Measurements from ENCODE around the gene PKHD1. TPM values are rescaled to one million over a fixed set of nuclear protein-coding genes. Genes with fewer than 3 reads are reported as not detected.
A peak's percentile ranks its signal among the peaks of the same experiment; 100 is the strongest.
"Not testable (repeated sequence)": the region's sequence is repeated elsewhere in the genome, so short reads cannot be mapped to it uniquely, and the experiment has no call there.

The PKHD1 gene
- total RNA-seq, 1 experiment from 2014 or later = 0.03 TPM

DNA sequence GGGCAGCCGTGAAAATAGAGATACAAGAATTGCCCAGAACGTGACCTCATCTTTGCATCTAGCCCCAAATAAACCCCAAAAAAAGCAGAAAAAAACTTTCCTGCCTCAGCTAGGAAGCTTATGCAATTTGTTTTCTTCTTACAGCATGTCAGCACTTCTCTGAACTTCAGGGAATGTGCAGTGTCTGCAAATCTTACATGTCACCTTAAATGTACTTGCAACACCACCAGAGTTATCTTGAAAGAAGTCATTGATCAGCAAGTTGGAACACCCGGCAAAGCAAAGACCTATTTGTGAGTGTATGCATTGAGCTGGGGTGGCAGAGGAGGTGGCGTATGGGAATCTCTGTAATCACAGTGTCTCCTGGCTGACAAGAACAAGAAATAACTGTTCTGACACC is 123.4 kb downstream of the PKHD1 start:
- no peak for DNase-seq (ENCODE audit: low read depth, low spot score)
- in situ Hi-C loops (cut with HindIII; ENCODE audit: low pct_unique_long_range_greater_than_20kb, low sequenced_read_pairs) = no loop called here

DNA sequence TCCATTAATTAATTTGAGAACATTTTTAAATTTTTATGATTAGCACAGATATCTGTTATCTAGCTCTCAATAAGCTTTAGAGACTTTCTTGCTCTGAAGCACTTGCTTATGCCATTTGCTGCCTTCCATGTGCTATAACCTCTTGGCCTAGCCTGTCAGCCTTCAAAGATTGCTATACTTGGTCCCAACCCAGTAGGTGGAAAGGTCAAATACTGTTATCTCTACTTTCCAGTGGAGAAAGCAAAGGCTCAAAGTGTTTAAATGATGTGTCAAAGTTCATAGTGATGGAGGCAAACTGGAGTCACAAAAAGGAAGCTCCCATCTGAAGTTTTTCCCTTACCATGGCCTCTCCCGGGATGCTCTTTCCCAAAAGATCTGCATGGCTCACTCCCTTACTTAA is 125.1 kb downstream of the PKHD1 start:
- DNase-seq (ENCODE audit: low read depth, low spot score) = no peak
- in situ Hi-C loops (cut with HindIII; ENCODE audit: low pct_unique_long_range_greater_than_20kb, low sequenced_read_pairs) = no loop called here

DNA sequence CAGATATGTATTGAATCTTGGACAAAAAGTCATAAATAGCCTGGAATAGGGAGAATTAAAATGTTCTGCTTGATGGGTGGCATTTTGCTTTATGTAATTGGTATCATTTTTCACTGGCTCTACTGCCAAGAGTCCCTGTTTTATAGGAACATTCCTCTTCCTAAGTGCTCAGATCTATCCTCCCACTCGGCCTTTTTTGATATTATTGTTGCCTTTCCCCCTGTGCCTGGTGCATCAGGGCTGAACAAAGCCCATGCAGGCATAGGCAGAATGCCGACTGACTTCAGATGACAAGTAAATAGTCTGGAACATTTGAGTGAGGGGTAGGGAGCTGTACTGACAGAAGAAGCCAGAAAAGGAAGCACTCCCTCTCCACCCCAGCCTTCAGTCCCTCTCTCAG is 127.0 kb downstream of the PKHD1 start:
- in situ Hi-C loops (cut with HindIII; ENCODE audit: low pct_unique_long_range_greater_than_20kb, low sequenced_read_pairs) = no loop called here
- no peak for DNase-seq (ENCODE audit: low read depth, low spot score)

DNA sequence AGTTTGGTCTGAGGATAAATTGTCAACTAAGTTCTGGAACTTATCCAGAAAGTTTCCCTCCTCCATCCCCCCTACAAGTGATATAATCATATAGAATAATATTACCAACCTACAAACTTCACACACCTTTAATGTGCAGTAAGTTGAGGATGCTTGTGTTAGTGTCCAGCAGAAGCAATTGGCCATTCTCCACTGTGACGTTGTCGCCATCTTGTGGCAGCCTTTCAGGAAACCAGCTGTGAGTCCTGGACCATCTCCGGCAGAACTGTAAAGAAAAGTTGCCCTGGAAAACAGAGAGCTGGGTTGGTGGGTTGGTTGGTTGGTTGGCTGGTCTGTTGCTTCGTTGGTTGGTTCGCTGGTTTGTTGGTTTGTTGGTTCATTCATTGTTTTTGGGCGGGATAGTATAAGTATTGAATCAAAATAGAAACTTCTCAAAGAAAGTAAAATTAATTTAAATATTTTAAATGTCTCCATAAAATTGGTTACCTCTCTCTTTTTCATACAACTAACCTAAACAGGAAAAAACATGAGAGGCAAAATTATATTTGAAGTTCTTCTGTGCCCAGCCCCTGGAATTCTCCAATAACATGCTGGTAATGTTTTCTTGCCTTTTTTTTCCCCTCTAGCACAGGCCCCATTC is 127.5 kb downstream of the PKHD1 start:
- in situ Hi-C loops (cut with HindIII; ENCODE audit: low pct_unique_long_range_greater_than_20kb, low sequenced_read_pairs) = no loop called here
- peak; percentile 83 for DNase-seq (ENCODE audit: low read depth, low spot score)

DNA sequence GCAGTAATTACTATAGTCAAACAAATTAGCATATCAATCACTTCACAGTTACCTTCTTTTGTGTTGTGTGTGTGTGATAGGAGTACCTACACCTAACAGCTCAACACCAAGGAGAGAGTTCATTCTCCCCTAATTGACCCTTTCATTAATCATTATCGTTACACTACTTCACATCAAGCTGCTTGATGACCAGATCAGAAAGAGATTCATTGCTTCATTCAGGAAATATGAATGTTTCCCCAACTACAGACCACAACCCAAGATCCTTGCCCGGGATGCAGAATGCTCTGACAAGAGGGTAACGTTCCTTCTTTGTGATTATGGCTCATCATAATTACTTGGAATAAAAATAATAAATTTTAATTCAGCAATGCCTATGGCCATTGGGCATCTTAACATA is 132.7 kb downstream of the PKHD1 start:
- DNase-seq (ENCODE audit: low read depth, low spot score) = no peak
- in situ Hi-C loops (cut with HindIII; ENCODE audit: low pct_unique_long_range_greater_than_20kb, low sequenced_read_pairs) = no loop called here

DNA sequence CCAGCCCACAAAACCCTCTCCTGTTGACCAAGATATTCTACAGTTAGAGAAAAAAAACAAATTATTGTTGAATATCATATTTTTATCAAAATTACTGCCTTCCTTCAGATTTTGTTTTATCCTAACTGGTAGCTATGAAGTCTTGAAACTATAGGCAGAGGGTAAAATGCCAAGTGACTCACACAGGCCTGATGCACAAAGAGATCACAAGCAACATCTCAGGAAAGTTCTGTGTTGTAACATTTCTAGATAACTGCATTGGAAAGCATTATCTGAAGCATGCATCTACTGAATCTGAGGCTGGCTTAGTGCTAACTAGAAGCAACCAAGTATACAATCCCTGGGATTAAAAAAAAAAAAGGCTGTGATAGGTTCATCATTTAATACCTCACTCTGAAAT is 134.2 kb downstream of the PKHD1 start:
- in situ Hi-C loops (cut with HindIII; ENCODE audit: low pct_unique_long_range_greater_than_20kb, low sequenced_read_pairs) = no loop called here

DNA sequence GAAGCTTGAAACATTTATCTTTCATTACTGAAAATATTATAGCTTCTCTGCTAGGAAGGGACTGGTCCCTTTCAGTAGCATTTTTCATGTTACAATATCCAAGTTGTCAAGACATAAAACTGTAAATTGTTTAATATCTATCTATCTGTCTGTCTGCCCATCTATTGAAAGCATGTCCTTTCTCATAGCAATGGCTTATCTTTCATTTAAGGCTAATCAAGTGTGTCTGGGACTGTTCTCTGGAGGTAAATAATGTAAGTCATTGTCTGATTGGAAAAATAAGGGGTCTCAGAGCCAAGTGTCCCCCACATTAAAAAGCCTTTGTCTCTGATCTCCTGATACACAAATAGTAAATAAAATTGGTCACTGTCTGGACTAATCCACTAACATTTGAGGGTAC is 135.5 kb downstream of the PKHD1 start:
- in situ Hi-C loops (cut with HindIII; ENCODE audit: low pct_unique_long_range_greater_than_20kb, low sequenced_read_pairs) = no loop called here

More for the DNA sequence above, 134.2 kb downstream of the PKHD1 start:
- no peak for DNase-seq (ENCODE audit: low read depth, low spot score)

DNA sequence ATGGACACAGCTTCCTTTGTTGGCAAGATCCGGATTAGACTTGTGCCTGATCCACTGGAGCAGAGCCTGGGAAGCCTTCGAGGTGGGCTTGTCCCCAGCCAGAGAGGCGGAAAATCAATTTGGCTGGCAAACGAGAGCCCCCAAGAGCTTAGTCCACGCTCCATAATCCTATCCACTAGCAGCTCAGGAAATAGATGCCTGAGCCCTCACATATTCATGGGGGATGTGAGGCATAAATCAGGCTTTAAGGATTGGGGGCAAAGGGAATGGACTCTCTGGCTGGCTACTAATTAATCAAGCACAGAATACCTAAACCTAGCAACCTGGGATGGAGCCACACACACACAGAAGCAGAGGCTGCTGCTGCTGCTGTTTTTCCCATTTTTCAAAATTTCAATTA is 137.9 kb downstream of the PKHD1 start:
- in situ Hi-C loops (cut with HindIII; ENCODE audit: low pct_unique_long_range_greater_than_20kb, low sequenced_read_pairs) = no loop called here
- no peak for DNase-seq (ENCODE audit: low read depth, low spot score)

More for the DNA sequence above, 135.5 kb downstream of the PKHD1 start:
- DNase-seq (ENCODE audit: low read depth, low spot score) = no peak

DNA sequence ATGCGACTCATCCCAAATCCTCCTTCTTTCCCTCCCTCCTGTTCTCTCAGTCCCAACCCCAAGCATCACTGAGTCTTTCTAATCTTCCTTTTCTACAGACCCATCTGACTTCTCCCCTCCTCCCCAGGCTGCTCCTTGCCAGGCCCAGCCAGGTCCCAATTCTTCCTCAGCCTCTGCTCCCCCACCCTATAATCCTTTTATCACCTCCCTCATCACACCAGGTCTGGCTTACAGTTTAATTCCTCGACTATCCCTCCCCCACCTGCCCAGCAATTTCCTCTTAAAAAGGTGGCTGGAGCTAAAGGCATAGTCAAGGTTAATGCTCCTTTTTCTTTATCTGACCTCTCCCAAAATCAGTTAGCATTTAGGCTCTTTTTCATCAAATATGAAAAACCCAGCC is 147.7 kb downstream of the PKHD1 start:
- DNase-seq (ENCODE audit: low read depth, low spot score); in situ Hi-C loops (cut with HindIII; ENCODE audit: low pct_unique_long_range_greater_than_20kb, low sequenced_read_pairs): not testable (repeated sequence)

DNA sequence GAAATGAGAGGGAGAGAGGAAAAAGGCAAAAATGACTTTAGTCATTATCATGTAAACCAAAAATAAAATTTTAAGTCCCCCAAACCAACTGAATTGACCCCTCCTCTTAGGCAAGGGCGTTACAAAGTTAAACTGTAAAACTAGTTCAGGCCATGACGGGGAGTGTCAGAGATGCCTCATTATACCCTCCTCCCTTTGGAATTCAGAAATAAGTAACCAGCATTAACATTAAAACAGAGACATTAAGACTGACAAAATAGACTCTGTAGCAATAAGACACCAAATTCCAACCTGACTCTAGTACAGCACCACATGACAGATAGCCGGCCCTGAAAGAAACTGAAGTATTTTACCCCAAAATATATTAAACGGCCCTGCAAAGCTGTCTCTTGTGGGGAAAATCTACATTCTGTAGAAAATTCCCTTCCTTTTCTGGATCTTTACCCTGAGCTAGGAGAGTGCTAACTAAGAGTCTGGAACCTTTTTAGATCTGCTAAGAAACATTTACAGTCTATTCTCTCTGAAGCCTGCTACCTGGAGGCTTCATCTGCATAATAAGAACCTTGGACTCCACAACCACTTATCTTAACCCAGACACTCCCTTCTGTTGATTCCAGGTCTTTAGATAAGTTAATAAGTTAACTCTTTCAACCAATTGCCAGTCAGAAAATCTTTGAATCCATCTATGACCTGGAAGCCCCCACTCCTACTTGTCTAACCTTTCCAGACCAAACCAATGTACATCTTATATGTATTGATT is 150.7 kb downstream of the PKHD1 start:
- in situ Hi-C loops (cut with HindIII; ENCODE audit: low pct_unique_long_range_greater_than_20kb, low sequenced_read_pairs) = no loop called here
- DNase-seq (ENCODE audit: low read depth, low spot score) = no peak

DNA sequence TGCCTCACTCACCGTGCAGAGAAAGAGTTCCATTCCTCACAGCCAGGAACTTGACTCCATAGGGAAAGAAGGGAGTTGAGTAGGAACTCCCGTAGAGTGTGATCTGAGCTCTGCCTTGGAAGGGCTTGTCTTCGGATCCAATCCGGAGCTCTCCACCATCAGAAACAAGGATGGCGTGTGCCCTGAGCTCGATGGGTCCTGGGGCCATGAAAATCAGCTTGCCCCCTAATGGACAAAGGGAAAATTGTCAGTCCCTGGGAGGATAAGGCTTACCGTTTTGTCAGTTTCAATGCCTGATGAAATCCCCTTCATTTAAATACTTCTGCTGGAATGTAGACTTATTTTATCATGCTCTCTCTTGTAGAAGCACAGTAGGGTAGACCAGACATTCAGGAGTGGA is 153.3 kb downstream of the PKHD1 start:
- peak; percentile 71 for DNase-seq (ENCODE audit: low read depth, low spot score)
- in situ Hi-C loops (cut with HindIII; ENCODE audit: low pct_unique_long_range_greater_than_20kb, low sequenced_read_pairs) = no loop called here

DNA sequence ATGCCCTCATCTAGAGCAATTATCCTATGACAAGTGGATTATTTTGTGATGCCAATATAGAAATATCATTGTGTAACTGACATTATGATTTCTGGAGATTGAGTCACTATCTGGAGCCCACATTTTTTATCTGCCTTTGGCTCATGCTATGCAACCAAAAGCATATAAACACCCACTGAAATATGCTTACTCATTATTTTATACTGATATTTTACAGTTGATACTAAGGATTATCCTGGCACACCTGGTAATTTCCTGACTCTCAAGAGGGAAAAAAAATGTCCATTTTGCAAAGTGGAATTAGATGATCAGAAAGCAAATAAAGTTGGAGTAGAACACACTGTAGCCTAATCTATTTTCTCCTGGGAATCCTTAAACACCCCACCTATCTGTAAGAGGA is 154.5 kb downstream of the PKHD1 start:
- DNase-seq (ENCODE audit: low read depth, low spot score) = no peak
- in situ Hi-C loops (cut with HindIII; ENCODE audit: low pct_unique_long_range_greater_than_20kb, low sequenced_read_pairs) = no loop called here

DNA sequence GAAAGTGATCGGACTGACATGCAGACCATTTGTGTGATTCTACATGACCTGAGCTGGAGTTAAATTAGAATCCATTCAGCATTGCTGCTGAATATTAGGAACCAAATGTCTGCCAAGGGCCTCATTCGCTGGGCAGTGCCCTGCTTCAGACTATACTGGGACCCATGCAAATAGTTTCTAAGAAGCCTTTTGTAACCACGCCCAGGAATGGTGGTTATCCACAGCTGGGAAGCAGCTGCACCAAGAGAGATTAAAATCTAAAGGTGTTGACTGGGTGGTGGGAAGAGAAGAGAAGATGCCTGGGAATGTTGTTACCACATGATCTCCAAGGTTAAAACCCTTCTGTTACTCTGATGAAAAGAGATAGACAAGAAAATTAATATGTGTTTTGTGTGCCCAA is 156.8 kb downstream of the PKHD1 start:
- in situ Hi-C loops (cut with HindIII; ENCODE audit: low pct_unique_long_range_greater_than_20kb, low sequenced_read_pairs) = no loop called here
- no peak for DNase-seq (ENCODE audit: low read depth, low spot score)

DNA sequence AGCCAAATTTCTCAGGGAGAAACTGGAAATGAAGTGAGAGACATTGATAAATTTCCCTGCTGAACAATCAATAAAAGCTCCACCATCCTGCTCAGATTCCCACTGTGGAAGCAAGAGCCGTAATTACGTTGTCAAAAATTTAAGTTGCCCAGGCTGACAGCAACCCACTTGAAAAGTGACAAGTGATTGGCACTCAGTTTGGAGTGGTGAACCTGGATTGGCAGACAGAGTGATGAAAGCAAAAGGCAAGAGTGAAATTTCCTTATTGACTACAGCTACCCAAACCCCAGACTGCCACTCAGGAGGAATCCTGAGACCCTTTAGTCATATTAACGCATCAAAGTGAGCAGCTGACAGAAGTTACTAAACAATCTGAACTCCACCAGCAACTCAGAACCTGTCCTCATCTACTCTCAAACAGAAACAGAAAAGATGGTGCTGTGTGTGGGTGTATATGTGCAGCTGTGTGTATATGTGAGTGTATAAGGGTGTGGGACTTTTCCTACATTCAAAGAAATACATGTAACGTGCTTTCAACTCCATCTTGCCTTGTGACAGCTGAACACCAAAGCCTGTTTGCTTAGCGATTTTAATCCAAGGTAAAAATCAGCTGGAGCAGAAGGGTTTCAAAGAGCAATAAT is 157.4 kb downstream of the PKHD1 start:
- in situ Hi-C loops (cut with HindIII; ENCODE audit: low pct_unique_long_range_greater_than_20kb, low sequenced_read_pairs) = no loop called here
- no peak for DNase-seq (ENCODE audit: low read depth, low spot score)

DNA sequence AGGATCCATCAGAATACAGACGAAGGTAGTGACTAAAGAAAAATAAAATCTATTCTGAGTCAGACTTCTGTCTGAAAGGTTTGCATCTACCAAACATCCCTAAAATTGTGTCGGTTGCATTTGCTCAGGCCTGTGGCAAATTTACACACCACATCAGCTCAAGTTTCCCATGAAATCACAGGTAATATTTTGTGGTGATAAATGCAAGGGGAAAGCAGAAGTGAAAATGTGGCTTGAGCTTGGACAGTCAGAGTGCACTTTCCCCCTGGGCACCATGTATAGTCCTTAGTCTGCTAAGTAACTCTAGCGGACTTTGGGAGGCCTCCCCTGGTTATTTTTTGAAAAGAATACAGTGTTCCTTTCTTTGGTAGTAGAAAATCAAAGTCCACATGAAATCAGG is 159.1 kb downstream of the PKHD1 start:
- in situ Hi-C loops (cut with HindIII; ENCODE audit: low pct_unique_long_range_greater_than_20kb, low sequenced_read_pairs) = no loop called here
- DNase-seq (ENCODE audit: low read depth, low spot score) = no peak

DNA sequence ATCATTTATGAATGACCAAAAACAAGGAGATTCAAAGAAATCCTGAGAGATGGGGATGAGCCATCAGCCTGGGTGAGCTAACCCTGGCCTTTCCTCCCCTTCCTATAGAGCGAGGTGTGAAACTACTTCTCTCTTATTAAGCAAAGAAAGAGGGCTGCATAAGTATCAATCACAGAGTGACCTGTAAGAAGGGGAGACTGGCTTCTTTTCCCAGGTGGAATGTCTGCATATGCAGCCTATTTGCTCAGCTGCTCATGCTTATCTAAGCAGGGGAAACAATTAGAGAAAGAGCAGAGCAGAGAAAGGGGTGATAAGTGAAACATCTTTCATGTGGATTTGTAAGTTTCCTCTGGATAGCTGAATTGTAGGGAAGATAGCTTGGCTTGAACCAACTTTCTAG is 160.0 kb downstream of the PKHD1 start:
- DNase-seq (ENCODE audit: low read depth, low spot score) = no peak
- in situ Hi-C loops (cut with HindIII; ENCODE audit: low pct_unique_long_range_greater_than_20kb, low sequenced_read_pairs) = no loop called here

DNA sequence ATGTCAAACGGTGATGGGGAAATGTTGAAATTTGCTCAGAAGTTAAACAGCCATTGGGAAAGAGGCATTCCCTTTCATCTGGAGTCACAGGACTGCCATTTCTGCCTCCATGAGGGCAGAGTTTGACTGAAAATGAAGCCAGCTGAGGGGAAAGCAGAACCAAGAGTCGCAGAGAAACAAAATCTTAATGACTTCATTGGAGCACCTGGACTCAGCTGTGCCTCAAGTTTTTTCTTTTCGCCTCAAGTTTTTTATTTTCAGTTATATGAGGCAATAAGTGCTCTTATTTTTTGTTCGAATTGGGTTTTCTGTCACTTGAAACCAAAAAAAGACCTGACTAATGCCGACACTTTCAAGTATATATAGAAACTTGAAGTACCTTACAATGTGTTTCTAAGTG is 161.3 kb downstream of the PKHD1 start:
- in situ Hi-C loops (cut with HindIII; ENCODE audit: low pct_unique_long_range_greater_than_20kb, low sequenced_read_pairs) = no loop called here
- DNase-seq (ENCODE audit: low read depth, low spot score) = no peak

DNA sequence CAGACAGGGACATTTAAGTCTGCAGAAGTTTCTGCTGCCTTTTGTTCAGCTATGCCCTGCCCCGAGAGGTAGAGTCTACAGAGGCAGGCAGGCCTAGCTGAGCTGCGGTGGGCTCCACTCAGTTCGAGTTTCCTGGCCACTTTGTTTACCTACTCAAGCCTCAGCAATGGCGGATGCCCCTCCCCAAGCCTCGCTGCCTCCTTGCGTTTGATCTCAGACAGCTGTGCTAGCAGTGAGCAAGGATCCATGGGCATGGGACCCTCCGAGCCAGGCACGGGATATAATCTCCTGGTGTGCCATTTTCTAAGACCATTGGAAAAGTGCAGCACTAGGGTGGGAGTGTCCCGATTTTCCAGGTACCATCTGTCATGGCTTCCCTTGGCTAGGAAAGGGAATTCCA is 164.9 kb downstream of the PKHD1 start:
- in situ Hi-C loops (cut with HindIII; ENCODE audit: low pct_unique_long_range_greater_than_20kb, low sequenced_read_pairs); DNase-seq (ENCODE audit: low read depth, low spot score): not testable (repeated sequence)

DNA sequence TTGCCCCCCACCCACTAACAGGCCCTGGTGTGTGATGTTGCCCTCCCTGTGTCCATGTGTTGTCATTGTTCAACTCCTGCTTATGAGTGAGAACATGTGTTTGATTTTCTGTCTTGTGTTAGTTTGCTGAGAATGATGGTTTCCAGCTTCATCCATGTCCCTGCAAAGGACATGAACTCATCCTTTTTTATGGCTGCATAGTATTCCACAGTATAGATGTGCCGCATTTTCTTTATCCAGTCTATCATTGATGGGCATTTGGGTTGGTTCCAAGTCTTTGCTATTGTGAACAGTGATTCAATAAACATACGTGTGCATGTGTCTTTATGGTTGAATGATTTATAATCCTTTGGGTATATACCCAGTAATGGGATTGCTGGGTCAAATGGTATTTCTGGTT is 169.1 kb downstream of the PKHD1 start:
- in situ Hi-C loops (cut with HindIII; ENCODE audit: low pct_unique_long_range_greater_than_20kb, low sequenced_read_pairs); DNase-seq (ENCODE audit: low read depth, low spot score): not testable (repeated sequence)

All from SK-MEL-5 (cell line).